BJ (cell line): ENCODE data around the gene DVL2. TPM values are rescaled to one million over a fixed set of nuclear protein-coding genes. Genes with fewer than 3 reads are reported as not detected.
A peak's percentile ranks its signal among the peaks of the same experiment; 100 is the strongest.

Experiments
- CTCF ChIA-PET: fragments of 350-600 bp; formaldehyde crosslinking; extraction: SDS; loops from one replicate; lab custom pipeline; 2021; ENCODE audit warnings: antibody characterized with exemption, inconsistent platforms; lab: Yijun Ruan, JAX
- POLR2A ChIA-PET: fragments of 300-600 bp; sonication (Branson Sonifier 250); formaldehyde crosslinking; extraction: SDS; loops from one replicate; lab custom pipeline; 2021; ENCODE audit warnings: antibody characterized with exemption; lab: Charles Lee
- DNase-seq: peaks from one replicate; pipeline ENCODE4 v3.0.0-alpha.2; 2011; ENCODE audit warnings: low read depth
- H3K27me3 ChIP-seq: 2 replicates; pipeline ENCODE4 v1.6.0; 2011; ENCODE audit warnings: low read length; ENCODE audit not compliant: control insufficient read depth, insufficient read depth
- H3K36me3 ChIP-seq: 2 replicates; pipeline ENCODE4 v1.5.1; 2011; ENCODE audit warnings: low read length; ENCODE audit not compliant: control insufficient read depth, insufficient read depth
- H3K4me3 ChIP-seq: 2 replicates; pipeline ENCODE4 v1.5.1; 2011; ENCODE audit warnings: low read depth, mild to moderate bottlenecking, control low read depth, low read length
- CTCF ChIP-seq: IDR thresholded peaks from 2 replicates; pipeline ENCODE4 v1.5.1; 2011; ENCODE audit warnings: low read depth, mild to moderate bottlenecking, control low read depth, inconsistent platforms, low read length, moderate library complexity; ENCODE audit not compliant: insufficient read depth
- polyA plus RNA-seq: library from polyadenylated mRNA; depleted of rRNA; stranded (reverse); fragments of >200 nt; gene quantifications from 2 replicates; pipeline ENCODE4 v1.2.3, GENCODE V29; 2011; rRNA removed
- small RNA-seq: library from RNA; depleted of rRNA; stranded (forward); fragments of <200 nt; gene quantifications from one replicate; pipeline ENCODE3, GENCODE V24; 2012; ENCODE audit warnings: low replicate concordance, low read depth; ENCODE audit not compliant: insufficient read length

The DVL2 gene
- polyA plus RNA-seq, 1 experiment = 5.0 TPM

GRCh38 chr17:7176107-7176840 lies 58.0 kb downstream of the DVL2 start:
- H3K4me3 ChIP-seq = no peak overlapping the region
- ChIA-PET CTCF (interaction anchor here (1.0 to 2.6 kb wide), 18 partner anchors 8 to 155 kb away, joined by 3 to 39 read pairs (median 6); no protein-coding TSS in a partner anchor), POLR2A (interaction anchor here (0.6 kb wide), 2 partner anchors 137 to 407 kb away, joined by 3 read pairs; partner anchors contain the start of gene MPDU1)
- H3K36me3 ChIP-seq = no peaks in the 10 kb centered on the region
- H3K27me3 ChIP-seq = no peaks in the 10 kb centered on the region
- no peak for DNase-seq
- no peak for TF ChIP-seq CTCF

Small RNA genes within 50 kb of the gene (small RNA-seq; reads per million reads assigned to genes)
- gene AC120057.4 (not detected), gene MIR324 (248 reads per million, percentile 94 among the genes with 10 or more reads in this experiment), gene RF00019 (not detected)

Other genes with a start within 250 kb of the DVL2 start
- not detected in 2 replicates for gene ALOX12, start 238.5 kb downstream of the DVL2 start, polyA plus RNA-seq
- gene RNASEK, start 221.9 kb downstream of the DVL2 start, polyA plus RNA-seq = 362 and 399 TPM in 2 replicates
- gene BCL6B, start 211.5 kb downstream of the DVL2 start, polyA plus RNA-seq = not detected in 2 replicates
- 1.4 and 2.8 TPM in 2 replicates for gene SLC16A13, start 198.5 kb downstream of the DVL2 start, polyA plus RNA-seq
- not detected in 2 replicates for gene SLC16A11, start 190.4 kb downstream of the DVL2 start, polyA plus RNA-seq
- not detected in 2 replicates for gene CLEC10A, start 154.3 kb downstream of the DVL2 start, polyA plus RNA-seq
- gene ASGR2, start 119.7 kb downstream of the DVL2 start, polyA plus RNA-seq = not detected in 2 replicates
- gene ASGR1, start 55.1 kb downstream of the DVL2 start, polyA plus RNA-seq = 0.56 and 0.59 TPM in 2 replicates
- gene DLG4, start 14.7 kb downstream of the DVL2 start, polyA plus RNA-seq = 13.3 and 20.4 TPM in 2 replicates
- 335 and 517 TPM in 2 replicates for gene ACADVL, start 14.6 kb downstream of the DVL2 start, polyA plus RNA-seq
- gene PHF23, start 4.9 kb upstream of the DVL2 start, polyA plus RNA-seq = 59.0 and 72.8 TPM in 2 replicates
- gene GABARAP, start 7.9 kb upstream of the DVL2 start, polyA plus RNA-seq = 762 and 865 TPM in 2 replicates
- gene CTDNEP1, start 17.2 kb upstream of the DVL2 start, polyA plus RNA-seq = 117 and 129 TPM in 2 replicates
- 29.8 and 35.6 TPM in 2 replicates for gene ELP5, start 17.7 kb upstream of the DVL2 start, polyA plus RNA-seq
- 1.5 and 2.1 TPM in 2 replicates for gene CLDN7, start 28.0 kb upstream of the DVL2 start, polyA plus RNA-seq
- gene SLC2A4, start 47.2 kb upstream of the DVL2 start, polyA plus RNA-seq = 0.15 and 0.36 TPM in 2 replicates
- gene YBX2, start 60.1 kb upstream of the DVL2 start, polyA plus RNA-seq = 0.11 TPM in 2 replicates
- 556 and 579 TPM in 2 replicates for gene EIF5A, start 73.1 kb upstream of the DVL2 start, polyA plus RNA-seq
- 12.7 and 37.4 TPM in 2 replicates for gene GPS2, start 80.8 kb upstream of the DVL2 start, polyA plus RNA-seq
- gene NEURL4, start 94.8 kb upstream of the DVL2 start, polyA plus RNA-seq = 8.0 and 14.9 TPM in 2 replicates
- 1.7 and 2.0 TPM in 2 replicates for gene ACAP1, start 102.0 kb upstream of the DVL2 start, polyA plus RNA-seq
- gene KCTD11, start 117.6 kb upstream of the DVL2 start, polyA plus RNA-seq = 16.2 and 19.8 TPM in 2 replicates
- not detected in 2 replicates for gene TMEM95, start 120.6 kb upstream of the DVL2 start, polyA plus RNA-seq
- gene TNK1, start 146.6 kb upstream of the DVL2 start, polyA plus RNA-seq = 1.7 and 2.2 TPM in 2 replicates
- gene PLSCR3, start 160.0 kb upstream of the DVL2 start, polyA plus RNA-seq = 40.1 and 76.1 TPM in 2 replicates
- 65.4 and 101 TPM in 2 replicates for gene TMEM256, start 169.6 kb upstream of the DVL2 start, polyA plus RNA-seq
- gene NLGN2, start 173.3 kb upstream of the DVL2 start, polyA plus RNA-seq = 6.0 and 8.5 TPM in 2 replicates
- not detected in 2 replicates for gene SPEM1, start 185.8 kb upstream of the DVL2 start, polyA plus RNA-seq
- gene SPEM2, start 191.1 kb upstream of the DVL2 start, polyA plus RNA-seq = not detected in 2 replicates
- gene SPEM3, start 194.3 kb upstream of the DVL2 start, polyA plus RNA-seq = not detected in 2 replicates
- 1.8 and 3.0 TPM in 2 replicates for gene TMEM102, start 200.9 kb upstream of the DVL2 start, polyA plus RNA-seq
- 0.50 and 0.98 TPM in 2 replicates for gene FGF11, start 205.0 kb upstream of the DVL2 start, polyA plus RNA-seq
- gene CHRNB1, start 210.5 kb upstream of the DVL2 start, polyA plus RNA-seq = 6.8 and 7.4 TPM in 2 replicates
- gene ZBTB4, start 245.1 kb upstream of the DVL2 start, polyA plus RNA-seq = 23.6 and 25.9 TPM in 2 replicates
- not detected in 2 replicates for gene SLC35G6, start 246.9 kb upstream of the DVL2 start, polyA plus RNA-seq
- gene POLR2A, start 249.8 kb upstream of the DVL2 start, polyA plus RNA-seq = 21.5 and 27.7 TPM in 2 replicates